Endodermal cell (in vitro differentiated cells): ENCODE measurements around the gene RRP8. TPM values are rescaled to one million over a fixed set of nuclear protein-coding genes. Genes with fewer than 3 reads are reported as not detected.

ENCODE experiments used
- DNase-seq: peaks from one replicate; pipeline ENCODE4 v3.0.0-alpha.2; 2017
- H3K27ac ChIP-seq: 2 replicates; pipeline ENCODE4 v1.5.1; 2013; ENCODE audit warnings: mild to moderate bottlenecking, low read depth, low read length, moderate library complexity
- H3K27me3 ChIP-seq: 2 replicates; pipeline ENCODE4 v1.6.1; 2013; ENCODE audit warnings: mild to moderate bottlenecking, low read length, moderate library complexity; ENCODE audit not compliant: insufficient read depth, control insufficient read depth, poor library complexity, severe bottlenecking
- H3K36me3 ChIP-seq: 2 replicates; pipeline ENCODE4 v1.7.0; 2013; ENCODE audit warnings: mild to moderate bottlenecking, low read length, moderate library complexity; ENCODE audit not compliant: control insufficient read depth, insufficient read depth
- H3K4me1 ChIP-seq: one replicate; pipeline ENCODE4 v1.7.0; 2013; ENCODE audit warnings: low read length; ENCODE audit not compliant: control insufficient read depth, insufficient read depth
- H3K4me3 ChIP-seq: 2 replicates; pipeline ENCODE4 v1.5.1; 2013; ENCODE audit warnings: mild to moderate bottlenecking, low read length, moderate library complexity
- H3K9ac ChIP-seq: 2 replicates; pipeline ENCODE4 v1.6.1; 2013; ENCODE audit warnings: mild to moderate bottlenecking, low read length, moderate library complexity; ENCODE audit not compliant: poor library complexity, severe bottlenecking; ENCODE audit errors: extremely low read depth
- H3K9me3 ChIP-seq: 2 replicates; pipeline ENCODE4 v1.6.1; 2013; ENCODE audit warnings: mild to moderate bottlenecking, low read length, moderate library complexity; ENCODE audit not compliant: control insufficient read depth
- H3K27ac Mint-ChIP-seq: 2 replicates; pipeline ENCODE4 v1.8.0; 2020; ENCODE audit warnings: mixed read lengths
- H3K27me3 Mint-ChIP-seq: 2 replicates; pipeline ENCODE4 v1.8.0; 2021; ENCODE audit warnings: mild to moderate bottlenecking, mixed read lengths; ENCODE audit not compliant: insufficient read depth
- H3K36me3 Mint-ChIP-seq: 2 replicates; pipeline ENCODE4 v1.8.0; 2020; ENCODE audit warnings: low read depth, mixed read lengths
- H3K4me1 Mint-ChIP-seq: 2 replicates; pipeline ENCODE4 v1.8.0; 2020; ENCODE audit warnings: mixed read lengths
- H3K4me3 Mint-ChIP-seq: 2 replicates; pipeline ENCODE4 v1.8.0; 2020; ENCODE audit warnings: mild to moderate bottlenecking, moderate library complexity, mixed read lengths
- H3K9me3 Mint-ChIP-seq: 2 replicates; pipeline ENCODE4 v1.8.0; 2020; ENCODE audit warnings: mild to moderate bottlenecking, mixed read lengths
- WGBS, 2 experiments: methylation state at CpG; one replicate each; pipeline versions ENCODE4 v1.1.5 to v1.1.7; 2013; ENCODE audit warnings: missing lambda C conversion rate in 2 of 2, mixed read lengths in 1 of 2; ENCODE audit not compliant: insufficient coverage in 1 of 2, insufficient read length in 1 of 2; 5-methylcytosine and 5-hydroxymethylcytosine counted together
- total RNA-seq, 2 donors: library from RNA; stranded (reverse); fragmentation: NEBNext Ultra II Directional in 1 of 2; extraction: Animal tissue kit (Norgen Biotek cat#: 25700) in 1 of 2; gene quantifications; 2 replicates in 1 of 2; 3 replicates in 1 of 2; pipeline ENCODE4 v1.2.1, GENCODE V29; 2021
- TF ChIP-seq, protein P1 (sequence below): fragments of 200-600 bp; sonication (generic); conservative IDR thresholded peaks from 2 replicates; pipeline ENCODE4 v1.5.0; 2021; ENCODE audit warnings: antibody characterized with exemption, mild to moderate bottlenecking

The RRP8 gene
- total RNA-seq, 2 donors from 2014 or later: 11.0 to 12.8 TPM

- no peaks in the 10 kb centered on the region for H3K9me3 Mint-ChIP-seq
- H3K4me3 ChIP-seq: no peak overlapping the region
- H3K27ac ChIP-seq: no peak overlapping the region
- no peaks in the 10 kb centered on the region for H3K27me3 ChIP-seq
- no peak overlapping the region for H3K9ac ChIP-seq
- TF ChIP-seq, protein P1, sequence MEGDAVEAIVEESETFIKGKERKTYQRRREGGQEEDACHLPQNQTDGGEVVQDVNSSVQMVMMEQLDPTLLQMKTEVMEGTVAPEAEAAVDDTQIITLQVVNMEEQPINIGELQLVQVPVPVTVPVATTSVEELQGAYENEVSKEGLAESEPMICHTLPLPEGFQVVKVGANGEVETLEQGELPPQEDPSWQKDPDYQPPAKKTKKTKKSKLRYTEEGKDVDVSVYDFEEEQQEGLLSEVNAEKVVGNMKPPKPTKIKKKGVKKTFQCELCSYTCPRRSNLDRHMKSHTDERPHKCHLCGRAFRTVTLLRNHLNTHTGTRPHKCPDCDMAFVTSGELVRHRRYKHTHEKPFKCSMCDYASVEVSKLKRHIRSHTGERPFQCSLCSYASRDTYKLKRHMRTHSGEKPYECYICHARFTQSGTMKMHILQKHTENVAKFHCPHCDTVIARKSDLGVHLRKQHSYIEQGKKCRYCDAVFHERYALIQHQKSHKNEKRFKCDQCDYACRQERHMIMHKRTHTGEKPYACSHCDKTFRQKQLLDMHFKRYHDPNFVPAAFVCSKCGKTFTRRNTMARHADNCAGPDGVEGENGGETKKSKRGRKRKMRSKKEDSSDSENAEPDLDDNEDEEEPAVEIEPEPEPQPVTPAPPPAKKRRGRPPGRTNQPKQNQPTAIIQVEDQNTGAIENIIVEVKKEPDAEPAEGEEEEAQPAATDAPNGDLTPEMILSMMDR: no peak
- no peaks in the 10 kb centered on the region for H3K36me3 Mint-ChIP-seq
- no peak overlapping the region for H3K27ac Mint-ChIP-seq
- peak; percentile 26 for DNase-seq
- WGBS, 2 experiments: 94 to 95% methylated on average over 4 to 5 of the region's 5 CpGs
- no peaks in the 10 kb centered on the region for H3K27me3 Mint-ChIP-seq
- H3K36me3 ChIP-seq: no peaks in the 10 kb centered on the region
- H3K4me3 Mint-ChIP-seq: no peak overlapping the region
- H3K4me1 ChIP-seq: no peaks in the 10 kb centered on the region
- peaks cover 7% of the 10 kb centered on the region for H3K4me1 Mint-ChIP-seq
- H3K9me3 ChIP-seq: no peaks in the 10 kb centered on the region
Observed at GRCh38 chr11:6565988-6566703, 37.3 kb downstream of the RRP8 start.

GRCh38 chr11:6565325-6565724 is 38.1 kb downstream of the RRP8 start:
- no peaks in the 10 kb centered on the region for H3K9me3 ChIP-seq
- no peaks in the 10 kb centered on the region for H3K36me3 Mint-ChIP-seq
- H3K9me3 Mint-ChIP-seq: no peaks in the 10 kb centered on the region
- TF ChIP-seq, protein P1: no peak
- no peaks in the 10 kb centered on the region for H3K27me3 ChIP-seq
- no peaks in the 10 kb centered on the region for H3K27me3 Mint-ChIP-seq
- no peak overlapping the region for H3K4me3 Mint-ChIP-seq
- H3K27ac Mint-ChIP-seq: no peak overlapping the region
- H3K4me3 ChIP-seq: no peak overlapping the region
- H3K4me1 Mint-ChIP-seq: peaks cover 7% of the 10 kb centered on the region
- no peak for DNase-seq
- H3K4me1 ChIP-seq: no peaks in the 10 kb centered on the region
- H3K27ac ChIP-seq: no peak overlapping the region
- WGBS, 2 experiments: 66% methylated on average over 2 of the region's 2 CpGs; no CpG with 5 or more reads in 1 of the 2 experiments
- no peaks in the 10 kb centered on the region for H3K36me3 ChIP-seq
- no peak overlapping the region for H3K9ac ChIP-seq

DNA sequence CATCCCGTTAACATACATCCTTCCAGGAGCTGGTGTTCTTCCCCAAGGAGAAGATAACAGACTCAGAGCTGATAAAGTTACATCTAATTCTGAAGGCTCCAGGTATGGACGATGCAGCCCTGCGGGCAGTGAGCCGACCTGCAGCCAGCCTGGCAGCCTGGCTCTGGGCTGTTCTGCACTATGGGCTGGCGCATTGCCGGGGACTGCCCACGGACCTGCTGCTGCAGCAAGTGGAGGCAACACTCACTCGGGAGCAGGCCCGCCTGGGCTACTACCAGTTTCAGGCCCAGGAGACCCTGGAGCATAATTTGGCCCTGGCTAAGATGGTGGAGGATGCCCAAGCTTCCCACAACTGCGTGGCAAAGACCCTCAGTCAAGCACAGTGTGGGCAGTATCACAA is 39.7 kb downstream of the RRP8 start:
- peak; percentile 35 for DNase-seq
- Mint-ChIP-seq H3K27me3 (no peaks in the 10 kb centered on the region), H3K36me3 (no peaks in the 10 kb centered on the region), H3K4me3 (no peak overlapping the region), H3K27ac (no peak overlapping the region), H3K9me3 (no peaks in the 10 kb centered on the region), H3K4me1 (peaks cover 5% of the 10 kb centered on the region)
- H3K36me3 ChIP-seq: no peaks in the 10 kb centered on the region
- TF ChIP-seq, protein P1: no peak
- H3K9ac ChIP-seq: no peak overlapping the region
- no peaks in the 10 kb centered on the region for H3K4me1 ChIP-seq
- H3K27ac ChIP-seq: no peak overlapping the region
- H3K9me3 ChIP-seq: no peaks in the 10 kb centered on the region
- H3K4me3 ChIP-seq: no peak overlapping the region
- WGBS, 2 experiments: 92 to 97% methylated on average over 9 to 10 of the region's 10 CpGs
- H3K27me3 ChIP-seq: no peaks in the 10 kb centered on the region
